HG03520 (cell line): ENCODE results near the gene TRIML1.

ENCODE experiments used
- ATAC-seq: cut with Tn5 transposase; IDR thresholded peaks from one replicate; pipeline ENCODE4 v1.9.1; 2021; ENCODE audit warnings: mild to moderate bottlenecking, moderate library complexity; ENCODE audit not compliant: unreplicated experiment

The TRIML1 gene

GRCh38 chr4:188139141-188139540 is at the start of gene TRIML1:
TRIML1 (plus strand) TSS chr4:188139441; CDS start chr4:188139559, 118 bp downstream.
- ATAC-seq, result no peak

GRCh38 chr4:188092824-188093223 is 46.4 kb upstream of the TRIML1 start:
- no peak for ATAC-seq

- ATAC-seq, result no peak
Measured at GRCh38 chr4:188106454-188106853, 32.8 kb upstream of the TRIML1 start.

- ATAC-seq, result no peak
Measured at GRCh38 chr4:188107931-188108843, 31.1 kb upstream of the TRIML1 start.

- no peak for ATAC-seq
Measured at GRCh38 chr4:188109157-188109755, 30.0 kb upstream of the TRIML1 start, which contains the start of gene TRIML2. TRIML2 (minus strand) TSS chr4:188109603; CDS start chr4:188105368, 4,235 bp downstream.

- ATAC-seq, result no peak
Measured at GRCh38 chr4:188110036-188110435, 29.2 kb upstream of the TRIML1 start.

- no peak for ATAC-seq
Measured at GRCh38 chr4:188110741-188111471, 28.3 kb upstream of the TRIML1 start.

- ATAC-seq, result no peak
Measured at GRCh38 chr4:188111955-188112354, 27.3 kb upstream of the TRIML1 start.

- ATAC-seq, result no peak
Measured at GRCh38 chr4:188113156-188113555, 26.1 kb upstream of the TRIML1 start.

GRCh38 chr4:188117631-188118324 is 21.5 kb upstream of the TRIML1 start:
- ATAC-seq, result no peak

GRCh38 chr4:188121530-188121929 is 17.7 kb upstream of the TRIML1 start:
- ATAC-seq, result no peak

- no peak for ATAC-seq
Measured at GRCh38 chr4:188127214-188127874, 11.9 kb upstream of the TRIML1 start.

GRCh38 chr4:188130355-188130754 is 8.9 kb upstream of the TRIML1 start:
- ATAC-seq, result no peak

GRCh38 chr4:188132232-188132631 is 7.0 kb upstream of the TRIML1 start:
- no peak for ATAC-seq

- no peak for ATAC-seq
Measured at GRCh38 chr4:188138227-188138626, 1.0 kb upstream of the TRIML1 start.

GRCh38 chr4:188139671-188140070 is 430 bp downstream of the TRIML1 start:
- ATAC-seq, result no peak

GRCh38 chr4:188143731-188144130 is 4.5 kb downstream of the TRIML1 start:
- no peak for ATAC-seq

- no peak for ATAC-seq
Measured at GRCh38 chr4:188145601-188146000, 6.4 kb downstream of the TRIML1 start.

- no peak for ATAC-seq
Measured at GRCh38 chr4:188146618-188147017, 7.4 kb downstream of the TRIML1 start.

- no peak for ATAC-seq
Measured at GRCh38 chr4:188147176-188147575, 7.9 kb downstream of the TRIML1 start.
